Endothelial cell of umbilical vein (primary cell): Measurements from ENCODE around the gene WDR72. TPM values are rescaled to one million over a fixed set of nuclear protein-coding genes. Genes with fewer than 3 reads are reported as not detected.

ENCODE experiments used
- BruUV-seq: library from RNA; stranded (reverse); fragments of 400-500 nt; replicated peaks from 2 replicates; lab custom pipeline; 2021; lab: Mats Ljungman, UMichigan
- CTCF ChIA-PET: fragments of 300-600, 350-600 bp; sonication (Branson Sonifier 250); formaldehyde crosslinking; loops from one replicate; lab custom pipeline; 2021; ENCODE audit warnings: antibody characterized with exemption, inconsistent platforms; lab: Charles Lee
- POLR2A ChIA-PET: fragments of 300-600, 350-600 bp; sonication (Branson Sonifier 250); formaldehyde crosslinking; loops from one replicate; lab custom pipeline; 2021; ENCODE audit warnings: antibody characterized with exemption, inconsistent platforms; lab: Charles Lee
- DNase-seq: peaks from one replicate; pipeline ENCODE4 v3.0.0-alpha.2; 2011; ENCODE audit warnings: low read depth, low spot score
- FAIRE-seq: peaks from 2 replicates; lab custom pipeline; 2011; peaks lifted over from hg19 to GRCh38; lab: Jason Lieb, UNC
- H2AFZ ChIP-seq: 2 replicates; pipeline ENCODE4 v1.6.0; 2012; ENCODE audit warnings: low read depth, low read length, control low read depth, inconsistent platforms
- H3K27ac ChIP-seq: 2 replicates; pipeline ENCODE4 v1.5.1; 2011; ENCODE audit warnings: low read depth, mild to moderate bottlenecking, control low read depth, low read length, moderate library complexity; ENCODE audit not compliant: insufficient read depth
- H3K27me3 ChIP-seq, 2 experiments: 2 replicates each; pipeline versions ENCODE4 v1.6.0 to v1.6.1; 2011; ENCODE audit warnings: low read length in 2 of 2, mixed read lengths in 1 of 2; ENCODE audit not compliant: control insufficient read depth in 2 of 2, insufficient read depth in 2 of 2
- H3K36me3 ChIP-seq, 2 experiments: 2 replicates in 1 of 2; 3 replicates in 1 of 2; pipeline ENCODE4 v1.5.1; 2011; ENCODE audit warnings: low read length in 2 of 2, mild to moderate bottlenecking in 1 of 2, moderate library complexity in 1 of 2; ENCODE audit not compliant: control insufficient read depth in 2 of 2, insufficient read depth in 2 of 2; ENCODE audit errors: extremely low read depth in 1 of 2
- H3K4me1 ChIP-seq: 3 replicates; pipeline ENCODE4 v1.5.1; 2011; ENCODE audit warnings: mild to moderate bottlenecking, low read length; ENCODE audit not compliant: control insufficient read depth, insufficient read depth; ENCODE audit errors: extremely low read depth
- H3K4me2 ChIP-seq: 2 replicates; pipeline ENCODE4 v1.6.1; 2011; ENCODE audit warnings: low read length, control low read depth, mixed read lengths; ENCODE audit not compliant: insufficient read depth
- H3K4me3 ChIP-seq, 3 experiments: fragments of 200-600 bp in 1 of 3; sonication (generic), shearing (Covaris generic) in 1 of 3; replicated peaks in 1 of 3; 2 replicates each; pipeline ENCODE4 v1.5.1; 2011 to 2016; ENCODE audit warnings: control low read depth in 3 of 3, low read length in 3 of 3, mild to moderate bottlenecking in 2 of 3, inconsistent platforms in 1 of 3, low read depth in 1 of 3, moderate library complexity in 1 of 3; ENCODE audit not compliant: insufficient read depth in 1 of 3
- H3K79me2 ChIP-seq: 2 replicates; pipeline ENCODE4 v1.6.0; 2012; ENCODE audit warnings: low read length, inconsistent platforms; ENCODE audit not compliant: control insufficient read depth, insufficient read depth
- H3K9ac ChIP-seq: replicated peaks from 2 replicates; pipeline ENCODE3; 2011; ENCODE audit warnings: low read length, control low read depth; ENCODE audit not compliant: insufficient read depth; ENCODE audit errors: extremely low read depth
- H3K9me1 ChIP-seq: replicated peaks from 3 replicates; pipeline ENCODE4 v1.6.0; 2011; ENCODE audit warnings: mild to moderate bottlenecking, low read length; ENCODE audit not compliant: control insufficient read depth, insufficient read depth; ENCODE audit errors: extremely low read depth
- H3K9me3 ChIP-seq: replicated peaks from 2 replicates; pipeline ENCODE4 v1.5.1; 2012; ENCODE audit warnings: low read length, inconsistent platforms; ENCODE audit not compliant: control insufficient read depth, insufficient read depth
- H4K20me1 ChIP-seq: replicated peaks from 2 replicates; pipeline ENCODE3; 2011; ENCODE audit warnings: mild to moderate bottlenecking, low read length; ENCODE audit not compliant: control insufficient read depth, insufficient read depth; ENCODE audit errors: extremely low read depth
- CTCF ChIP-seq, 2 donors: IDR thresholded peaks; 1 replicate in 1 of 2; 2 replicates in 1 of 2; pipeline ENCODE4 v1.5.1; 2011; ENCODE audit warnings: low read length in 2 of 2, mild to moderate bottlenecking in 2 of 2, moderate library complexity in 2 of 2, control low read depth in 1 of 2, inconsistent platforms in 1 of 2, low read depth in 1 of 2; ENCODE audit not compliant: insufficient read depth in 1 of 2; ENCODE audit errors: extremely low read depth in 1 of 2
- EZH2 ChIP-seq: IDR thresholded peaks from 2 replicates; pipeline ENCODE4 v1.6.1; 2012; ENCODE audit warnings: borderline replicate concordance, low read depth, mild to moderate bottlenecking, moderate library complexity, low read length, inconsistent platforms; ENCODE audit not compliant: severe bottlenecking
- FOS ChIP-seq: IDR thresholded peaks from 2 replicates; pipeline ENCODE4 v1.6.1; 2011; ENCODE audit warnings: mild to moderate bottlenecking, low read length, moderate library complexity, borderline replicate concordance; ENCODE audit not compliant: insufficient read depth
- GATA2 ChIP-seq: IDR thresholded peaks from 2 replicates; pipeline ENCODE4 v1.7.0; 2011; ENCODE audit warnings: low read depth, mild to moderate bottlenecking, moderate library complexity, mixed read lengths, low read length; ENCODE audit not compliant: insufficient read length, insufficient read depth
- JUN ChIP-seq: IDR thresholded peaks from 2 replicates; pipeline ENCODE4 v1.6.1; 2011; ENCODE audit warnings: borderline replicate concordance, low read depth; ENCODE audit not compliant: insufficient read length, insufficient read depth
- MAX ChIP-seq: IDR thresholded peaks from 2 replicates; pipeline ENCODE4 v1.6.1; 2011; ENCODE audit not compliant: insufficient read depth, insufficient read length
- MYC ChIP-seq: IDR thresholded peaks from one replicate; pipeline ENCODE4 v1.6.1; 2011; ENCODE audit warnings: mild to moderate bottlenecking, low read depth, low read length
- POLR2A ChIP-seq: IDR thresholded peaks from 2 replicates; pipeline ENCODE4 v1.6.1; 2012; ENCODE audit warnings: low read depth, mild to moderate bottlenecking, control low read depth, low read length
- POLR2AphosphoS5 ChIP-seq: IDR thresholded peaks from 2 replicates; pipeline ENCODE4 v1.6.1; 2012; ENCODE audit warnings: low read depth, mild to moderate bottlenecking, control low read depth, low read length, moderate library complexity; ENCODE audit not compliant: insufficient read depth
- dilution Hi-C: fragments of 300-500 bp; cut with MboI; formaldehyde crosslinking; loops from one replicate; pipeline ENCODE4 v1.15.0; 2019; ENCODE audit warnings: low sequenced_read_pairs; ENCODE audit not compliant: extremely low pct_ligation_motif_present
- intact Hi-C: fragments of 100-400 bp; cut with micrococcal nuclease; formaldehyde crosslinking; loops from one replicate; pipeline ENCODE4 v1.10.0; 2022
- polyA plus RNA-seq, 4 experiments: library from polyadenylated mRNA; depleted of rRNA in 3 of 4; stranded (reverse) in 3 of 4; unstranded in 1 of 4; fragments of >200 nt; gene quantifications; 2 replicates each; pipeline versions ENCODE4 v1.2.1 to v1.2.3, GENCODE V29; 2011 to 2012; ENCODE audit warnings: missing spikeins in 1 of 4
- total RNA-seq: library from RNA; stranded (reverse); gene quantifications from 2 replicates; pipeline ENCODE4 v1.2.3, GENCODE V29; 2021

The WDR72 gene
- total and polyA plus RNA-seq, 2 donors (not counting 3 experiments of a cell fraction or from before 2014, with no cell fraction given): not detected

- intact Hi-C loops (no loop called here), dilution Hi-C loops (no loop called here)
- Histone ChIP-seq H3K9me3 (no peaks in the 10 kb centered on the region), H4K20me1 (no peaks in the 10 kb centered on the region), H3K9ac (no peak overlapping the region), H3K27me3 (no peaks in the 10 kb centered on the region), H3K27ac (no peak overlapping the region), H3K9me1 (no peaks in the 10 kb centered on the region), H3K4me3 (no peak overlapping the region), H3K36me3 (no peaks in the 10 kb centered on the region), H2AFZ (no peak overlapping the region), H3K79me2 (no peaks in the 10 kb centered on the region), H3K4me1 (no peaks in the 10 kb centered on the region), H3K4me2 (no peak overlapping the region)
- BruUV-seq: no TSS peak
- no peak for TF ChIP-seq FOS
- no peak for TF ChIP-seq MAX
- TF ChIP-seq JUN: no peak
- TF ChIP-seq EZH2: no peak
- TF ChIP-seq CTCF (IDR thresholded peaks at IDR 0.05; ENCODE audit: extremely low read depth in 1 of 2, insufficient read depth in 1 of 2, low read depth in 1 of 2, low read length in 2 of 2): no peak
- TF ChIP-seq MYC: no peak
- TF ChIP-seq POLR2AphosphoS5: no peak
- no peak for TF ChIP-seq GATA2
- no peak for TF ChIP-seq POLR2A
- DNase-seq (no peak), FAIRE-seq (no peak)
- ChIA-PET CTCF (interaction anchor here (1.5 kb wide), 1 partner anchor 10 kb away, joined by 7 read pairs; no protein-coding TSS in a partner anchor), POLR2A (no interaction called here)
Measured at GRCh38 chr15:53591041-53591440, 168.4 kb downstream of the WDR72 start.
